GM18507 (cell line): ENCODE results near the gene NAV1.

Source experiments
- DNase-seq: peaks from one replicate; pipeline ENCODE4 v3.0.0; 2011; ENCODE audit warnings: low read depth; ENCODE audit not compliant: insufficient read length; ENCODE audit errors: extremely low spot score
- FAIRE-seq: peaks from 2 replicates; lab custom pipeline; 2011; peaks lifted over from hg19 to GRCh38; lab: Jason Lieb, UNC

NAV1 gene

GRCh38 chr1:201501812-201502510 lies 37.0 kb upstream of the NAV1 start:
- FAIRE-seq = no peak

GRCh38 chr1:201502511-201502857 lies 36.4 kb upstream of the NAV1 start:
- no peak for FAIRE-seq
- no peak for DNase-seq

More at GRCh38 chr1:201501812-201502510, 37.0 kb upstream of the NAV1 start:
- no peak for DNase-seq

GRCh38 chr1:201503397-201504176 lies 35.3 kb upstream of the NAV1 start:
- FAIRE-seq (no peak), DNase-seq (no peak)

- FAIRE-seq (no peak), DNase-seq (no peak)
Observed at GRCh38 chr1:201504179-201504631, 34.7 kb upstream of the NAV1 start.

GRCh38 chr1:201504799-201505502 lies 34.0 kb upstream of the NAV1 start:
- no peak for FAIRE-seq
- DNase-seq = no peak

- DNase-seq (no peak), FAIRE-seq (no peak)
Observed at GRCh38 chr1:201505503-201505890, 33.4 kb upstream of the NAV1 start.

- DNase-seq = no peak
- no peak for FAIRE-seq
Observed at GRCh38 chr1:201506092-201506491, 32.8 kb upstream of the NAV1 start.

- peak; percentile 82 for FAIRE-seq
- peak; percentile 93 for DNase-seq
Observed at GRCh38 chr1:201506557-201507359, 32.2 kb upstream of the NAV1 start, which contains the start of gene CSRP1. CSRP1 (minus strand) TSS chr1:201507123; CDS start chr1:201496303, 10,820 bp downstream.

- DNase-seq = no peak
- no peak for FAIRE-seq
Observed at GRCh38 chr1:201507360-201507675, 31.6 kb upstream of the NAV1 start.

- FAIRE-seq (no peak), DNase-seq (no peak)
Observed at GRCh38 chr1:201508809-201509208, 30.1 kb upstream of the NAV1 start.

- no peak for DNase-seq
- no peak for FAIRE-seq
Observed at GRCh38 chr1:201509601-201510374, 29.1 kb upstream of the NAV1 start.

GRCh38 chr1:201510734-201511133 lies 28.2 kb upstream of the NAV1 start:
- DNase-seq = no peak
- no peak for FAIRE-seq

- DNase-seq (no peak), FAIRE-seq (no peak)
Observed at GRCh38 chr1:201511396-201511940, 27.5 kb upstream of the NAV1 start.

- DNase-seq = no peak
- peak; percentile 53 for FAIRE-seq
Observed at GRCh38 chr1:201511941-201512539, 26.9 kb upstream of the NAV1 start.

GRCh38 chr1:201513498-201514243 lies 25.3 kb upstream of the NAV1 start:
- FAIRE-seq = no peak
- no peak for DNase-seq

- FAIRE-seq (no peak), DNase-seq (no peak)
Observed at GRCh38 chr1:201514466-201514865, 24.5 kb upstream of the NAV1 start.

- FAIRE-seq = no peak
Observed at GRCh38 chr1:201515062-201515750, 23.7 kb upstream of the NAV1 start.

More at GRCh38 chr1:201515062-201515750, 23.7 kb upstream of the NAV1 start:
- DNase-seq = no peak
